Measurements from ENCODE around the gene C6orf136. TPM values are rescaled to one million over a fixed set of nuclear protein-coding genes. Genes with fewer than 3 reads are reported as not detected.

C6orf136 gene
- total and polyA plus RNA-seq, 4 donors, result 2.0 to 12.0 (median 9.8) TPM

- 78% methylated on average over 1 of the region's 1 CpG for WGBS
- Histone ChIP-seq H3K36me3 (ENCODE audit: control insufficient read depth in 4 of 4, insufficient read depth in 3 of 4, low read depth in 1 of 4, low read length in 3 of 4) (peaks cover 10 to 25% (median 23%) of the 10 kb centered on the region in 4 donors), H3K4me1 (ENCODE audit: control insufficient read depth in 4 of 4, insufficient read depth in 4 of 4, low read length in 3 of 4) (peaks cover 2 to 23% (median 7%) of the 10 kb centered on the region in 4 donors), H3K4me3 (ENCODE audit: low read depth in 1 of 3, low read length in 3 of 3) (no peak overlapping the region), H3K9me3 (ENCODE audit: control insufficient read depth in 4 of 4, low read length in 3 of 4) (no peaks in the 10 kb centered on the region), H3K27ac (ENCODE audit: low read depth in 1 of 2, low read length in 2 of 2) (no peak overlapping the region), H3K27me3 (ENCODE audit: control insufficient read depth in 4 of 4, insufficient read depth in 4 of 4, low read length in 3 of 4) (no peaks in the 10 kb centered on the region), H3K9ac (ENCODE audit: low read depth in 1 of 2, low read length in 2 of 2) (no peak overlapping the region)
- DNase-seq (ENCODE audit: low spot score), result no peak
- TF ChIP-seq HNF4G (IDR thresholded peaks at IDR 0.05) (no peak), FOXA1 (IDR thresholded peaks at IDR 0.05) (no peak), RAD21 (IDR thresholded peaks at IDR 0.05) (peak in 1 of 2 donors; percentile 40), CTCF (IDR thresholded peaks at IDR 0.05; ENCODE audit: low read depth, low read length, missing input control) (peak; percentile 24), FOXA2 (IDR thresholded peaks at IDR 0.05) (no peak)
- TF ChIP-seq, protein P1, sequence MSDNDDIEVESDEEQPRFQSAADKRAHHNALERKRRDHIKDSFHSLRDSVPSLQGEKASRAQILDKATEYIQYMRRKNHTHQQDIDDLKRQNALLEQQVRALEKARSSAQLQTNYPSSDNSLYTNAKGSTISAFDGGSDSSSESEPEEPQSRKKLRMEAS (IDR thresholded peaks at IDR 0.05), result no peak
Observed at GRCh38 chr6:30612213-30612612, 34.7 kb upstream of the C6orf136 start.

DNA sequence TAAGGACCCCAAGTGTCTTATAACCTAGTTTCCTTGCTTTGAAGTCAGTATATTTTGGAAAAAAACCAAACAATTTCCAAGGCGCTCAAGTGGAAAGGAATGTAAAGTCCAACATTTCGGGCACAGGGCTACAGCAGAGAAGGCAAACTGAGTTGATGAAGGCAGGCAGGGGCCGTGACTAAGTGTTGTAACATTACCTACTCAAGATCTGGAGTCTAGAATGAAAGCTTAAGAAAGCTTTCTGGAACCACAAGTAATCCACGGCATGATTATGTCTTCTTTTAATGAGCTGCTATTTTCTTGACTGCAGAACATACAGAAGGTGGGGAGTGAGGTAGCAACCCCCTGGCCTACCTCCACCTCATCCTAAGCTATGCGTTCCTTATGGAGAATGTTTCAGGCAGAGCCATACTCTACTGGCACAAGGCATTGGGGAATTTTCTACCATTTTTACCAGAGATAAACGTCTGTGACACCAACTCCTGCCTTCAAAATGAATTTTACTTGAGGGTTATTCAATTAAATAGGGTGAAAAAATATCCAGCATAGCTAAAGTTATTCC, 34.2 kb upstream of the C6orf136 start:
- TF ChIP-seq NR2F2 (IDR thresholded peaks at IDR 0.05) (no peak), JUND (IDR thresholded peaks at IDR 0.05) (no peak)
- Histone ChIP-seq H3K27me3 (ENCODE audit: control insufficient read depth in 4 of 4, insufficient read depth in 4 of 4, low read length in 3 of 4) (no peaks in the 10 kb centered on the region), H3K9me3 (ENCODE audit: control insufficient read depth in 4 of 4, low read length in 3 of 4) (no peaks in the 10 kb centered on the region), H3K9ac (ENCODE audit: low read depth in 1 of 2, low read length in 2 of 2) (no peak overlapping the region), H3K4me1 (ENCODE audit: control insufficient read depth in 4 of 4, insufficient read depth in 4 of 4, low read length in 3 of 4) (peaks cover 2 to 23% (median 7%) of the 10 kb centered on the region in 4 donors), H3K27ac (ENCODE audit: low read depth in 1 of 2, low read length in 2 of 2) (no peak overlapping the region), H3K36me3 (ENCODE audit: control insufficient read depth in 4 of 4, insufficient read depth in 3 of 4, low read depth in 1 of 4, low read length in 3 of 4) (peaks cover 10 to 20% (median 17%) of the 10 kb centered on the region in 4 donors), H3K4me3 (ENCODE audit: low read depth in 1 of 3, low read length in 3 of 3) (no peak overlapping the region)
- WGBS, result 53% methylated on average over 6 of the region's 6 CpGs
- DNase-seq (ENCODE audit: low spot score), result no peak

DNA sequence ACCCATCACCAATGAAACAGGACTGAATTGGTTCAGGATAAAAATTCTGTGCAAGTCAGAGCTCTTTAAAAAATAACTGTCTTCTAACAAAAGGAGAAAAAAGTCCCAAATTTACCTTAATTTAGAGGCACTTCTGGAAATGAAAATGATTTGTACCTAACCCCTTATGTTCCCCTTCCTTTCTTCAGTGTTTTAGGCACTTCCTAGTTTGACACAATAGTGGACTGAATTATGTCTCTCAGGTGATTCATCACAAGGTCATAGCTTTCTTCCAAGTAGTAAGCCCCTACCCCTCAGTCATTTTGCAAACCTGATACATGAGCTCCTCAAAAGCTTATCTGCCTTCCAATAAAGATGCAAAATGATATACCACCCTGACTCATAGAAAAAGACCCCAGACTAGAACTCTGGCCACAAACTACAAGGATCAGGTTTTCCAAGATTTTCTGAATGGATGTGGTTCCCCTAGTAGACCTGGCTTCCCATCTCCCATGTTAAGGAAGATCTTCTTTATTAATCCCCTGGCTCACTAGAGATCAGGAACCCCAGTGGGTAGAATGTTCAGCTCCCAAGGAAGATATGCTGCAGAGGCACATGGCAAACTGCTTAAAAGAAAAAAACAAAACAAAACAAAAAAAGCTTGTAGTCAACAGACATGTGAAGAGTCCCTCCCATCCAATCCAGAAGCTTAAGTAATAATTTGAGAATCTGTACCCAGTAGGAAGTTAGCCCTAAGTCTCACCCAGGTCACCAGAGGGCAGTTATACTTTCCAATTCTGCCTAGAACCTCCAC, 33.5 kb upstream of the C6orf136 start:
- no peak overlapping the region for H3K9ac ChIP-seq (ENCODE audit: low read depth in 1 of 2, low read length in 2 of 2)
- peaks cover 2 to 23% (median 10%) of the 10 kb centered on the region in 4 donors for H3K4me1 ChIP-seq (ENCODE audit: control insufficient read depth in 4 of 4, insufficient read depth in 4 of 4, low read length in 3 of 4)
- H3K36me3 ChIP-seq (ENCODE audit: control insufficient read depth in 4 of 4, insufficient read depth in 3 of 4, low read depth in 1 of 4, low read length in 3 of 4), result peaks cover 7 to 17% (median 14%) of the 10 kb centered on the region in 4 donors
- no peak overlapping the region for H3K4me3 ChIP-seq (ENCODE audit: low read depth in 1 of 3, low read length in 3 of 3)
- TF ChIP-seq JUND (IDR thresholded peaks at IDR 0.05) (peak in 1 of 2 donors; percentile 26), RXRA (IDR thresholded peaks at IDR 0.05) (no peak)
- no peaks in the 10 kb centered on the region for H3K27me3 ChIP-seq (ENCODE audit: control insufficient read depth in 4 of 4, insufficient read depth in 4 of 4, low read length in 3 of 4)
- no peaks in the 10 kb centered on the region for H3K9me3 ChIP-seq (ENCODE audit: control insufficient read depth in 4 of 4, low read length in 3 of 4)
- peak overlapping the region in 1 of 2 donors; percentile 83 for H3K27ac ChIP-seq (ENCODE audit: low read depth in 1 of 2, low read length in 2 of 2)
- no peak for DNase-seq (ENCODE audit: low spot score)
